GM11168 (cell line): Measurements from ENCODE around the gene MYO7B.

Source experiments
- in situ Hi-C: fragments of 300-500 bp; cut with MboI; formaldehyde crosslinking; loops from one replicate; pipeline ENCODE4 v1.12.0; 2022; ENCODE audit warnings: low sequenced_read_pairs; ENCODE audit not compliant: unreplicated experiment

MYO7B gene

GRCh38 chr2:127644066-127645025 is 108.9 kb downstream of the MYO7B start:
- in situ Hi-C loops = no loop called here

GRCh38 chr2:127645026-127645394 is 109.5 kb downstream of the MYO7B start:
- in situ Hi-C loops = no loop called here

- in situ Hi-C loops = no loop called here
Observed at GRCh38 chr2:127645395-127646291, 110.2 kb downstream of the MYO7B start, which contains the start of gene GPR17. Gene GPR17 (plus strand): TSS chr2:127646153. CDS start chr2:127650736, 4,583 bp downstream.

- in situ Hi-C loops = no loop called here
Observed at GRCh38 chr2:127646487-127647241, 111.2 kb downstream of the MYO7B start.

- in situ Hi-C loops = no loop called here
Observed at GRCh38 chr2:127647242-127648190, 112.0 kb downstream of the MYO7B start.

GRCh38 chr2:127648321-127648720 is 112.8 kb downstream of the MYO7B start:
- in situ Hi-C loops = no loop called here

GRCh38 chr2:127649100-127649611 is 113.7 kb downstream of the MYO7B start:
- in situ Hi-C loops = no loop called here

GRCh38 chr2:127649684-127650040 is 114.2 kb downstream of the MYO7B start:
- in situ Hi-C loops = no loop called here

GRCh38 chr2:127650041-127650784 is 114.7 kb downstream of the MYO7B start:
- in situ Hi-C loops = no loop called here

GRCh38 chr2:127650785-127651380 is 115.4 kb downstream of the MYO7B start:
- in situ Hi-C loops = no loop called here

- in situ Hi-C loops = no loop called here
Observed at GRCh38 chr2:127651381-127651809, 115.9 kb downstream of the MYO7B start.

GRCh38 chr2:127651971-127652550 is 116.6 kb downstream of the MYO7B start:
- in situ Hi-C loops = no loop called here

- in situ Hi-C loops = no loop called here
Observed at GRCh38 chr2:127652786-127653357, 117.4 kb downstream of the MYO7B start.

GRCh38 chr2:127653421-127654083 is 118.1 kb downstream of the MYO7B start:
- in situ Hi-C loops = no loop called here

- in situ Hi-C loops = no loop called here
Observed at GRCh38 chr2:127654084-127654837, 118.8 kb downstream of the MYO7B start.

GRCh38 chr2:127654838-127655175 is 119.3 kb downstream of the MYO7B start:
- in situ Hi-C loops = no loop called here
